ENCODE measurements around the gene SMTN.

Gene SMTN

GRCh38 chr22:31133911-31134310 lies 52.8 kb downstream of the SMTN start:
- DNase-seq: no peak

GRCh38 chr22:31134688-31135087 lies 53.6 kb downstream of the SMTN start:
- no peak for DNase-seq

GRCh38 chr22:31135706-31136105 lies 54.6 kb downstream of the SMTN start:
- DNase-seq: no peak

DNA sequence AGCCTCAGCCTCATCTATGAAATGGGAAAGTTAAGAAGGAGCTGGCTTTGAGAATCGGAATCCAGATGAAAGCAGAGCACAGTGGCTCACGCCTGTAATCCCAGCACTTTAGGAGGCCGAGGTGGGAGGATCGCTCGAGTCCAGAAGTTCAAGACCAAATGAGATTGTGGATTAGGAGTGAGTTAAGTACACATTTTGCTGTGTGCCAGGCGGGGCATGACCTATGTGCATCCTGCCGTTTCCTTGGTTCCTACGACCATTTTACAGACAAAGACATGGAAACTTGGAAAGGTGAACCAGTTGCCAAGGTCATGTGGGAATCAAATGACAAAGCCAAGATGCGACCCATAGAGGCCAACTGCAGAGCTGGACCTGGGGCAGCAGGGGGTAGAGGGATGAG lies 55.0 kb downstream of the SMTN start:
- DNase-seq: no peak

GRCh38 chr22:31136711-31137110 lies 55.6 kb downstream of the SMTN start:
- DNase-seq: no peak

DNA sequence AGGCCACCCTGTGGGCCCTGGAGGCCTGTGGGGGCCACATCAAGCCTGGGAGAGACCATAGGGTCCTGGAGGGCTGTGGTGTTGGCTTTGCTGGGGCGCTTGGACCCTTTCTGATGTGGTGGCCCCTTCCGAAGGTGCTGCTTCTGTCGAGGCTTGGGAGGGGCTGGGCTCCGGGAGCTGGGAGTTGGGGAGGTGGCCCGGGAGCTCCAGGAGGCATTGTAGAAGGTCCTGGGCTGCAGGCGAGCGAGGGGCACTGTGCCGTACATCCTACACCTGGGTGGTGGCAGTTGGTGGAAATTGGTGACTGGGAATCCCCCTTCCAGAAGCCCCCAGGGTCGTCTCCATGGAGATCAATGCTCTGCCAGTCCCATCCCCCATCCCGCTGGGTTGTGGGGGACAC lies 56.6 kb downstream of the SMTN start:
- DNase-seq: no peak

- DNase-seq: no peak
Observed at GRCh38 chr22:31138126-31138525, 57.0 kb downstream of the SMTN start.

- DNase-seq: no peak
Observed at GRCh38 chr22:31139066-31139465, 57.9 kb downstream of the SMTN start.

DNA sequence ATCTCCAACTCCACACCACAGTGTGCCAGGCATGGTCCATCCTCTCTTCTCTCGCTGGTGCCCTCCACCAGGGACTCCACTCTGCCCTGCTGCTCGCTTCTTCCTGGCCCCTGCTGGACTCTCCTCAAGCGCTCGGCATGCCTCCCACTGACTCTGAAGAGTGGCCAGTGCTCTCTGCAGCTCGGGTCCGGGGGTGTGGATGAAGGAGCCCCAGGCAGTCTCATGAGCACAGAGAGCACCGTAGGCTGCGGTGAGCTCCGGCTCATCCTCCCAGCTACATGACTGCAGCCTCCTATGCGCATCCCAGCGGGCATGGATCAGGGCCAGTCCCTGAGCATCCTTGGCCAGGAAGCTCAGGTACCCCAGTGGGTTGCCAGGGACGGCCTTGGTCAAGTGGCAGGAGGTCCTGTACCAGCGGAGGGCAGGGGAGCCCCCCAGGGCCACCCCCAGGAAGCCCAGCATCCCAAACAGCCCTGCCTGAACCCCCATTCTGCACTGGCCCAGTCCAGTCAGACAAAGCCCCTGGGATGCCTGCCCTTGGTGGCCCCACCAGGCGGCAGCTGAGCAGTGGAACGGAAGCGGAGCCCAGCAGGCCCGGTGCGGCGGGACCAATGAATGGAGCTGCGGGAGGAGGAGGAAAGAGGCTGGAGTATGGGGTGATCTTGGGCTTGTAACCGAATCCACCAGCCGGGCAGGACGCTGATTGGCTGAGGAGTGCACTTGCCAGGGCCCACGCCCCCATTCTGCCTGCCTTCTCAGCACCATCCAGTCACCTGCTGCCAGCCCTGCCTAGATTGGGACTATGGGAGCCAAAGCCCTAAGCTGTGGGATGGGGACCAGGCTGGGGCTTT lies 59.0 kb downstream of the SMTN start, which contains the start of gene PLA2G3:
Gene PLA2G3, minus strand, starts transcription at position 643 of the 851 bp plus-strand sequence. Its CDS starts 154 bp downstream, at position 489.
- DNase-seq: no peak

- DNase-seq: no peak
Observed at GRCh38 chr22:31140746-31141145, 59.6 kb downstream of the SMTN start.

GRCh38 chr22:31141551-31141950 lies 60.4 kb downstream of the SMTN start:
- DNase-seq: no peak

- DNase-seq: no peak
Observed at GRCh38 chr22:31142285-31142684, 61.2 kb downstream of the SMTN start.

DNA sequence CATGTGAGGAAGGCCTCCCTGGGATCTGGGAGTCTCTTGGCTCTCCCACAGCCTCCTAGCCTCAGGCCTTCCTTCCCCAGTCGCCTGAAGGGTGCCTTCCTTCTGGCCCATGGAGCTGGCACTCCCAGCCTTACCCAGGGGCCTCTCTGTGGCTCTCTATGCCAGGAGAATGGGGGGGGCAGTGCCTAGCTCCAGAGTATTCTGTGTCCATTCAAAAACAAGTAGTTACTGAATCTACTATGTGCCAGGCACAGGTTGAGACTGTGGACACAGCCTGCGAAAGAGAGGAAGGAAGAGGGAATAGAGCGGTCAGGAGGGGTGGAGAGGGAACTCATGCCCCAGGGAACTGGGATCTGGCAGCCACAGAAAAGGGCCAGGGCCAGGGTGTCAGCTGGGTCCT lies 61.9 kb downstream of the SMTN start:
- no peak for DNase-seq

DNA sequence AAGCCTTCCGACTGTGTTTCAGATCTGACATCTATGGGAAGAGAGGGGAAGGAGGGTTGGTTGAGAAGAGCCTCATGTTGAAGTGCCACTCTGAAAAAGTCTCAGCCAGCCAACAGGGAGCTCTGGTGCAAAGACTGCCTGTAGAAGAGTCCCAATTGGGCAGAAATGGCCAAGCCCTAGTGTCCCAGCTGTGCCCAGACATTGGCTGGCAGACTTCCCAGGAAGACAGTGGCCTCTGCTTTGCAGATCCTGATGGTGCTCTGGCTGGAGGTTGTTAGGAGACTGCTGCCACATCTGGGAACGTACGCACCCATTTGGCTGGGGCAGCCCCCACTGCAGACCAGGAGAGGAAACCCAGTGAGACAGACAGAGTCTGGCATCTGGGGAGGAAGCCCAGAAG lies 62.4 kb downstream of the SMTN start:
- no peak for DNase-seq

DNA sequence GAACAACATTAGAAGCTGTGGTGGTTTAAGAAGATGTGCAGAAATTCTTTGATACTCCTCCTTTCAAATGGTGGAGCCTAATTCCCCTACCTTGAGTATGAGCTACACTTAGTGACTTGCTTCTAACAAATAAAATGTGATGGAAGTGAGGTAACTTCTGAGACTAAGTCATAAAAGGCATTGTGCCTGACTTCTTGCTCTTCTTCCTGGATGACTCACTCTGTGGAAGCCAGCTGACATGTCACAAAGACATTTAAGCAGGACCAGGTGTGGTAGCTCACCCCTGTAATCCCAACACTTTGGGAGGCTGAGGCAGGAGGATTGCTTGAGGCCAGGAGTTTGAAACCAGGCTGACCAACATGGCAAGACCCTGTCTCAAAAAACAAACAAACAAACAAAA lies 63.1 kb downstream of the SMTN start:
- DNase-seq: no peak

DNA sequence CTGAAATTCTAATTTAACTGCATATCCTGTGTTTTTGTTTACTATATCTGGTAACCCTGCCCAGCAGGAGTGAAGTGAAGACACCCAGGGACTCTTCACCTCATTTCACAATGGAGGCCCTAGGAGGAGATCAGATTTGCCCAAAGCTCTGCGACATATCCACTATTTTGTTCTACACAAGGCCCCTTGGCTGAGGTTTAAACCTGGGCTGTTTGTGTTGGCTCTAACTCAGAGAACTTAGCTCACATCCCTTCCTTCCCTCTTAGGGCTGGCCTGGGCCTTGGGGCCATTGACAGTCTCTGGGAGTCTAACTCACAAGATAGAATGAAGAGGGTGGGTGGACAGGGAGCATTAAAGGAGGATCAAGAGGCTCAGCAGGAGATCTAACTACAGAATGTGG lies 67.4 kb downstream of the SMTN start:
- no peak for DNase-seq

DNA sequence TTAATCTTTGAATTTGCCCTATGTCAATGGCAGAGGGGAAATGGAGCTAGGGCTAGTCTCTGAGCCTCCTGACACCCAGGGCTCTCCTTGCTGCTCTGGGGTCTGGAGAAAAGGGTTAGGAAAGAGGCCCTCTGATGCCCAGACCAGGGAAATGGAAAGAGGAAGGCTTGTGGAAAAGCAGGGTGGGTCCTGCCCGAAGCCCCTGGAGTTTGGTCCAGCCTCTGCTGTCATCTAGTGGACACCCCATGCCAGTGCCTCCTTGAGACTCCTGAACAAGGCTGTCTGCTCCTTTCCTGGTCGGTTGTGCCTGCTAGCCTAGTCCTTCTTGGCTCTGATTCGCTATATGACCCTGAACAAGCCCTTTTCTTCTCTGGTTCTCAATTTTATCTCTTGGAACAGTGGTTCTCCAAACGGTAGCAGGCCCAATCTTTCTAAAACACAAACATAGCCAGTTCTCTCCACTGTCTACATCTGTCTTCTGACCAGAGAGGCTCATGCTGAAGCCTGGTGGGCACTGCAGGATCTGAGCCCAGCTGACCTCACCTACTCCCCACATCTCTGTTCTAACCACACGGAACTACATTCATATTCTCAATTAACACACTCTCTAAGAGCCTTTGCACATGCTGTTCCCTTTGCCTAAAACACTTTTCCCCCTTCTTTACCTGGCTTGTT lies 68.0 kb downstream of the SMTN start:
- peak; percentile 32 for DNase-seq

DNA sequence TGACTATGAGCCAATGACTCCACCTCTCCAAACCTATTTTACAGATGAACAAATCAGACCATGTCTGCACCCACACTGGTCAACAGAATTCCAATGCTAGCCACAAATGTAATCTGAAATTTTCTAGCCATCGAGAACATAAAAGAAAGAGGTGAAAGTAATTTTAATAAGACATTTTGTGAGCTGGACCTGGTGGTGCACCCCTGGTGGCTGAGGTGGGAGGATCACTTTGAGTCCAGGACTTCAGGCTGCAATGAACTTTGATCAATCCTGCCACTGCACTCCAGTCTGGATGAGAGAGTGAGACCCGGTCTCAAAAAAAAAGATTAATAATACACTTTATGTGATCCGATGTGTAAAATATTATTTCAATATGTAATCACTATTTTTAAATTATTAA lies 69.5 kb downstream of the SMTN start:
- no peak for DNase-seq

DNA sequence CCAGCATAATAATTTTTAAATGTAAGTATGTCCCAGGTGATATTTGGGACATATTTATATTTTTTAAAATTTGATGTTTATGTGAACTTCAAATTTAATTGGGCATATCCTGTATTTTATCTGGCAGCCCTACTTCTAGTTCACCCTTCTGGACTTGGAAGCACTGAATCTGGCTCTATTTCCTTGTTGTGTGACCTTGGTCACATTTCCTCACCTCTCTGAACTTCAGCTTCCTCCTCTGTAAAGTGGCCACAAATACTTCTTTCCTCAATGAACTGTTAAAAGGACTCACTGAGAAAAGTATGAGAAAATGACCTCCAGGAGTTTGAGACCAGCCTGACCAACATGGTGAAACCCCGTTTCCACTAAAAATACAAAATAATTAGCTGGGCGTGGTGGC lies 70.8 kb downstream of the SMTN start:
- DNase-seq: no peak

DNA sequence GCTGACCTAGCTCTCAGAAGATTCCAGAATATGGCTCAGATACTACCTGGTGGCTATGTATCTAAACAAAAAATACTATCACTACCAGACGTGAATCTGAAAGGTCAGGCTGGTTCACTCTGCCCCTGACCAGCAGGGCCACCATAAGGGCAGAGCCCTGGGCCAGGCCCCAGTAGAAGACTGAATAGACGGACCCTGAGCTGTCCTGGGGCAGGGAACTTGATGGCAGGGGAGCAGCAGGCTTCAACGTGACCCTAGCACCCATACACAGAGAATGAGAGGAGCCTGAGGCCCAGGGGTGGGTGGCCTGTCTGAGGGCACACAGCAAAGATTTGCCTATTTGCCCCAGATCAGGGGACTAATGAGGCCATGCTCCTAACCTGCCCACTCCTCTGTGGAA lies 72.2 kb downstream of the SMTN start:
- no peak for DNase-seq
